GM13976 (cell line): Measurements from ENCODE around the gene RNF167.

Experiments used
- DNase-seq: peaks from one replicate; pipeline ENCODE4 v3.0.0; 2012; ENCODE audit warnings: low spot score
- CTCF ChIP-seq: IDR thresholded peaks from 2 replicates; pipeline ENCODE4 v1.5.1; 2012; ENCODE audit warnings: borderline replicate concordance, mild to moderate bottlenecking; ENCODE audit not compliant: insufficient read depth; ENCODE audit errors: extremely low read depth, missing control alignments, control extremely low read depth
- in situ Hi-C: fragments of 300-500 bp; cut with MboI; formaldehyde crosslinking; loops from one replicate; pipeline ENCODE4 v1.12.0; 2022; ENCODE audit warnings: low sequenced_read_pairs, mixed read lengths, inconsistent platforms; ENCODE audit not compliant: unreplicated experiment

RNF167 gene

DNA sequence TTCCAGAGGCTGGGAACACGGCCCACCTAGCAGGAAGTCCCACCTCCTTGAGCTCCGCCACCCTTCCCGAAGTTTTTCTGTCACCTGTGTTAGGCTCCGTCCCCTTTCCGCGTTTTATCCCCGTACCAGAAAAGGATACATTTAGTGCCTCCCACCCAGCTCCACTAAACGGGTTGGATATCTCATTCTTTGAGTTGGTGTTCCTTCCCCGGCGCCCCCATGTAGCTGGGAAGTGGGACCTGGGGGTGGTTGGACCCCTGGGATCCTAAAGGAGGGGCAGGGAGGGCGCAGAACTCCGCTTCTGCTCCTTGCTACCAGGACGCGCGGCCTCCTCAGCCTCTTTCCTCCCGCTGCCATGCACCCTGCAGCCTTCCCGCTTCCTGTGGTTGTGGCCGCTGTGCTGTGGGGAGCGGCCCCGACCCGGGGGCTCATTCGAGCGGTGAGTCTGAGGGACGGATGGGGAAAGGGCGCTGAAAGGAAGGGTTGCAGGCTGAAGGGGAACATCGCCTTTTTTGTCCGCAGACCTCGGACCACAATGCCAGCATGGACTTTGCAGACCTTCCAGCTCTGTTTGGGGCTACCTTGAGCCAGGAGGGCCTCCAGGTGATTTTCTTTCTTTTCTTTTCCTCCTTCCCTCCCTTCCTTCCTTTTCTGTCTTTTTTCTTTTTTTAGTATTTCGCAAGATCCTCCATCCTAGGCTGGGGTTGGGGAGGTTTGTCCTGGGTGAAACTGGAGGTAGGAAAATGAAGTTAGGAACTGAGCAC is 669 bp downstream of the RNF167 start:
- DNase-seq, result no peak
- no peak for TF ChIP-seq CTCF
- in situ Hi-C loops, result no loop called here

GRCh38 chr17:4941319-4941610 is 1.2 kb downstream of the RNF167 start:
- in situ Hi-C loops, result no loop called here
- DNase-seq, result no peak
- TF ChIP-seq CTCF, result no peak

- no peak for DNase-seq
- in situ Hi-C loops, result no loop called here
- TF ChIP-seq CTCF, result no peak
These were observed 2.9 kb downstream of the RNF167 start for GRCh38 chr17:4942760-4943508.

- no peak for TF ChIP-seq CTCF
- in situ Hi-C loops, result no loop called here
- DNase-seq, result no peak
These were observed 4.1 kb downstream of the RNF167 start for GRCh38 chr17:4944163-4944553.

DNA sequence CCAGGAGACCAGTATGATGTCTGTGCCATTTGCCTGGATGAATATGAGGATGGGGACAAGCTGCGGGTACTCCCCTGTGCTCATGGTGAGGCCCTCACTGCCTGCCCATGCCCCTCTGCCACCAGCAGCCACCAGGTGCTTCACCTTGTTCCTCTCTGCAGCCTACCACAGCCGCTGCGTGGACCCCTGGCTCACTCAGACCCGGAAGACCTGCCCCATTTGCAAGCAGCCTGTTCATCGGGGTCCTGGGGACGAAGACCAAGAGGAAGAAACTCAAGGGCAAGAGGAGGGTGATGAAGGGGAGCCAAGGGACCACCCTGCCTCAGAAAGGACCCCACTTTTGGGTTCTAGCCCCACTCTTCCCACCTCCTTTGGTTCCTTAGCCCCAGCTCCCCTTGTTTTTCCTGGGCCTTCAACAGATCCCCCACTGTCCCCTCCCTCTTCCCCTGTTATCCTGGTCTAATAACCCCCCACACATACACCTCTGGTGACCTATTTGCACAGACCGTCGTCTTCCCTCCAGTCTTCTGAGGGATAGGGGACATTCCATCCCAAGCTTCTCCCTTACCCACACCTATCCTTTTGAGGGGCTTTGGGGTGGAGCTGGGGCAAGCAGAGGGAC is 4.6 kb downstream of the RNF167 start:
- no peak for TF ChIP-seq CTCF
- no peak for DNase-seq
- in situ Hi-C loops, result no loop called here

DNA sequence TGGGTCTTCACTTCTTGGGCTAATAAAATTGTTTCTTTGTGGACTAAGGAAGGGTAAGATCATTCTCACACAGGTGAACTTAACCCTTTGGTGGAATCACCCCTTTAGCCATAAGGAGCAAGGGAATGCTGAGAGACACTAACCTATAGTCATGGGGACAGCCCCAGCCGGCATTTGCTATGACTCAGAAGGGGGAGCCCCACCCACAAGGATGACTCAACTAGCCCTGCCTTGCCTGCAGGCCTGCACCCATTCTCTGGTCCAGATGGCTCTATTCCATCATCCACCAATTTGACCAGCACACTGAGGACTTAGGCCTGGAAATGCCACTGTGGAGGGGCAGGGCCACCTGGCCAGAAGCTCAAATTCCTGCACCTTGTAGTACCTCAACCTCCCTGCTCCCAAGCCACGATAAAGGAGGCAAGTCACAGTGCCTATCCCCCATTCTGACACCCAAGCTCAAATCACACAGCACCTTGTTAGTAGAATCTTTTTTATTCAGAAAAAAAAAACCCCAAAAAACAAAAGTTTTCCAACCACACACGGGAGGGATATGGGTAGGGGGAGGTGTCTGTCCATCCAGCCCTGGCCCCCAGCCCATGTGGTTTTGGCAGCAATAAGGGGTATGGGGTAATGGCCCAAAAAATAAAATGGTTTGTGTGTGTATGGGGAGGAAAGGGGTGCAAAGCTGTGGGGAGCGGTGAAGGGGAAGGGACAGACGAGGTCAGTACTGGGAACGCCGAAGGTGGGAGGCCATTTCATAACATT is 5.3 kb downstream of the RNF167 start:
- in situ Hi-C loops, result no loop called here
- no peak for TF ChIP-seq CTCF
- peak; percentile 76 for DNase-seq
